GM21529 (cell line): ENCODE results near the gene PCDHB6.
"Not testable (repeated sequence)": the region's sequence is repeated elsewhere in the genome, so short reads cannot be mapped to it uniquely, and the experiment has no call there.

Experiments
- ATAC-seq: cut with Tn5 transposase; IDR thresholded peaks from one replicate; pipeline ENCODE4 v1.9.1; 2021; ENCODE audit not compliant: unreplicated experiment

Gene PCDHB6

GRCh38 chr5:141201646-141202045 is 51.8 kb downstream of the PCDHB6 start:
- ATAC-seq = not testable (repeated sequence)
